Liver (tissue), 9 donors: Measurements from ENCODE around the gene ARHGAP21. TPM values are rescaled to one million over a fixed set of nuclear protein-coding genes. Genes with fewer than 3 reads are reported as not detected.

Experiments used
- DNase-seq: peaks from one replicate; pipeline ENCODE4 v3.0.0-alpha.2; 2017; ENCODE audit warnings: low spot score
- H3K27ac ChIP-seq, 2 donors: one replicate each; pipeline ENCODE4 v1.7.0; 2013; ENCODE audit warnings: inconsistent platforms in 2 of 2, low read length in 2 of 2, control low read depth in 1 of 2, low read depth in 1 of 2, mild to moderate bottlenecking in 1 of 2
- H3K27me3 ChIP-seq, 4 donors: one replicate each; pipeline versions ENCODE4 v1.6.1 to v1.7.0; 2013; ENCODE audit warnings: low read length in 3 of 4, inconsistent platforms in 1 of 4, mild to moderate bottlenecking in 1 of 4, moderate library complexity in 1 of 4; ENCODE audit not compliant: control insufficient read depth in 4 of 4, insufficient read depth in 4 of 4
- H3K36me3 ChIP-seq, 4 donors: one replicate each; pipeline versions ENCODE4 v1.6.1 to v1.7.0; 2013; ENCODE audit warnings: low read length in 3 of 4, mild to moderate bottlenecking in 3 of 4, low read depth in 1 of 4, moderate library complexity in 1 of 4; ENCODE audit not compliant: control insufficient read depth in 4 of 4, insufficient read depth in 3 of 4
- H3K4me1 ChIP-seq, 4 donors: one replicate each; pipeline versions ENCODE4 v1.6.1 to v1.7.0; 2013; ENCODE audit warnings: low read length in 3 of 4, mild to moderate bottlenecking in 3 of 4, moderate library complexity in 1 of 4; ENCODE audit not compliant: control insufficient read depth in 4 of 4, insufficient read depth in 4 of 4
- H3K4me3 ChIP-seq, 3 donors: one replicate each; pipeline versions ENCODE4 v1.6.1 to v1.7.0; 2013; ENCODE audit warnings: low read length in 3 of 3, control low read depth in 1 of 3, low read depth in 1 of 3, mild to moderate bottlenecking in 1 of 3
- H3K9ac ChIP-seq, 2 donors: one replicate each; pipeline ENCODE4 v1.7.0; 2013; ENCODE audit warnings: low read length in 2 of 2, mild to moderate bottlenecking in 2 of 2, moderate library complexity in 2 of 2, control low read depth in 1 of 2, low read depth in 1 of 2
- H3K9me3 ChIP-seq, 4 donors: one replicate each; pipeline versions ENCODE4 v1.6.1 to v1.7.0; 2013; ENCODE audit warnings: low read length in 3 of 4; ENCODE audit not compliant: control insufficient read depth in 4 of 4
- CTCF ChIP-seq: fragments of 150-350 bp; IDR thresholded peaks from 2 replicates; pipeline ENCODE4 v1.5.1; 2017; ENCODE audit warnings: improper control_type of control experiment, low read depth, low read length; ENCODE audit not compliant: missing input control
- EGR1 ChIP-seq, 2 donors: IDR thresholded peaks; 2 replicates each; pipeline ENCODE4 v1.6.1; 2016 to 2018; ENCODE audit warnings: antibody characterized with exemption in 2 of 2, low read depth in 2 of 2
- FOXA1 ChIP-seq: IDR thresholded peaks from 2 replicates; pipeline ENCODE4 v1.6.1; 2016; ENCODE audit warnings: antibody characterized with exemption
- FOXA2 ChIP-seq: IDR thresholded peaks from 2 replicates; pipeline ENCODE4 v1.6.1; 2016; ENCODE audit warnings: antibody characterized with exemption
- GABPA ChIP-seq, 2 donors: IDR thresholded peaks in 1 of 2; conservative IDR thresholded peaks in 1 of 2; 2 replicates each; pipeline ENCODE4 v1.6.1; 2016; ENCODE audit warnings: antibody characterized with exemption in 2 of 2, mild to moderate bottlenecking in 1 of 2, moderate library complexity in 1 of 2
- HNF4A ChIP-seq, 2 donors: conservative IDR thresholded peaks; 2 replicates each; pipeline ENCODE4 v1.6.1; 2016; ENCODE audit warnings: antibody characterized with exemption in 2 of 2, mild to moderate bottlenecking in 2 of 2
- HNF4G ChIP-seq: IDR thresholded peaks from 2 replicates; pipeline ENCODE4 v1.6.1; 2016; ENCODE audit warnings: antibody characterized with exemption
- JUND ChIP-seq, 2 donors: IDR thresholded peaks; 2 replicates each; pipeline ENCODE4 v1.6.1; 2016; ENCODE audit warnings: antibody characterized with exemption in 2 of 2
- RXRA ChIP-seq, 2 donors: IDR thresholded peaks; 2 replicates each; pipeline ENCODE4 v1.6.1; 2017 to 2018; ENCODE audit warnings: antibody characterized with exemption in 2 of 2, mild to moderate bottlenecking in 1 of 2
- SP1 ChIP-seq: IDR thresholded peaks from 2 replicates; pipeline ENCODE4 v1.6.1; 2018; ENCODE audit warnings: antibody characterized with exemption, mild to moderate bottlenecking
- TAF1 ChIP-seq: conservative IDR thresholded peaks from 2 replicates; pipeline ENCODE4 v1.6.1; 2016; ENCODE audit warnings: antibody characterized with exemption, mild to moderate bottlenecking
- YY1 ChIP-seq: IDR thresholded peaks from 2 replicates; pipeline ENCODE4 v1.6.1; 2016; ENCODE audit warnings: antibody characterized with exemption, mild to moderate bottlenecking
- WGBS: extraction: QIAGEN DNeasy Blood & Tissue Kit; methylation state at CpG from one replicate; pipeline ENCODE4 v1.1.7; 2013; 5-methylcytosine and 5-hydroxymethylcytosine counted together
- polyA plus RNA-seq, 2 donors: library from polyadenylated mRNA; stranded (reverse) in 1 of 2; unstranded in 1 of 2; fragments of 200-250 nt in 1 of 2; fragments of >200 nt in 1 of 2; fragmentation: Nextera tagmentation in 1 of 2; extraction: Ambion mirVana in 1 of 2; gene quantifications; one replicate each; pipeline versions ENCODE4 v1.2.1 to v1.2.3, GENCODE V29; 2013 to 2015
- total RNA-seq, 2 donors: library from RNA; depleted of rRNA; stranded (reverse); fragments of >200 nt; gene quantifications; one replicate each; pipeline ENCODE4 v1.2.3, GENCODE V29; 2014
- TF ChIP-seq, protein P1 (sequence below): IDR thresholded peaks from 2 replicates; pipeline ENCODE4 v1.6.1; 2016; ENCODE audit warnings: antibody characterized with exemption
- TF ChIP-seq, protein P2 (sequence below): IDR thresholded peaks from 2 replicates; pipeline ENCODE4 v1.6.1; 2016; ENCODE audit warnings: antibody characterized with exemption, mild to moderate bottlenecking
- TF ChIP-seq, protein P3 (sequence below): IDR thresholded peaks from 2 replicates; pipeline ENCODE4 v1.6.1; 2016; ENCODE audit warnings: antibody characterized with exemption
- donor health status: healthy.
- donor health status: healthy.
- donor health status: healthy.
- donor health status: healthy.
- donor health status: healthy.

ARHGAP21 gene
- total and polyA plus RNA-seq, 4 donors, result 7.8 to 30.6 (median 15.7) TPM

DNA sequence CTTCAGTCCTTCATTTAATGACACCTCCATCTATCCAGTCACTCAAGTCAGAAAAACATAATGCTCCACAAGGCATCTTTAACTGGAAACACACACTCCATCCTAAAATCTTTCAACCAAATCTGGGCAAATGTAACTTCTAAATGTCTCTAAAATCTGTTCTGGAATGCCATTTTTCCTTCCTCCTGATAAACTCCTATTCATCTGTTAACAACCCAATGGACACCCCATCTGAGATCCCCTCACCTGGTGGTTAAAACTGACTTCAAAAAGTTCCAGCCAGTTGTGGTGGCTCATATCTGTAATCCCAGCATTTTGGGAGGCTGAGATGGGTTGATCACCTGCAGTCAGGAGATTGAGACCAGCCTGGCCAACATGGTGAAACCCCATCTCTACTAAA, 78.7 kb downstream of the ARHGAP21 start:
- no peaks in the 10 kb centered on the region for H3K27me3 ChIP-seq
- H3K27ac ChIP-seq, result no peak overlapping the region

GRCh38 chr10:24643679-24644209, 79.9 kb downstream of the ARHGAP21 start:
- no peak for TF ChIP-seq FOXA1
- TF ChIP-seq GABPA (IDR thresholded peaks at IDR 0.05 in 1 of 2, conservative IDR thresholded peaks at IDR 0.05 in 1 of 2), result no peak
- no peak for TF ChIP-seq HNF4A (conservative IDR thresholded peaks at IDR 0.05)
- no peak for TF ChIP-seq HNF4G
- no peak for TF ChIP-seq FOXA2
- no peak for TF ChIP-seq RXRA (IDR thresholded peaks at IDR 0.05)
- TF ChIP-seq, protein P1, sequence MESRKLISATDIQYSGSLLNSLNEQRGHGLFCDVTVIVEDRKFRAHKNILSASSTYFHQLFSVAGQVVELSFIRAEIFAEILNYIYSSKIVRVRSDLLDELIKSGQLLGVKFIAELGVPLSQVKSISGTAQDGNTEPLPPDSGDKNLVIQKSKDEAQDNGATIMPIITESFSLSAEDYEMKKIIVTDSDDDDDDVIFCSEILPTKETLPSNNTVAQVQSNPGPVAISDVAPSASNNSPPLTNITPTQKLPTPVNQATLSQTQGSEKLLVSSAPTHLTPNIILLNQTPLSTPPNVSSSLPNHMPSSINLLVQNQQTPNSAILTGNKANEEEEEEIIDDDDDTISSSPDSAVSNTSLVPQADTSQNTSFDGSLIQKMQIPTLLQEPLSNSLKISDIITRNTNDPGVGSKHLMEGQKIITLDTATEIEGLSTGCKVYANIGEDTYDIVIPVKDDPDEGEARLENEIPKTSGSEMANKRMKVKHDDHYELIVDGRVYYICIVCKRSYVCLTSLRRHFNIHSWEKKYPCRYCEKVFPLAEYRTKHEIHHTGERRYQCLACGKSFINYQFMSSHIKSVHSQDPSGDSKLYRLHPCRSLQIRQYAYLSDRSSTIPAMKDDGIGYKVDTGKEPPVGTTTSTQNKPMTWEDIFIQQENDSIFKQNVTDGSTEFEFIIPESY, result no peak
- TF ChIP-seq JUND (IDR thresholded peaks at IDR 0.05), result no peak
- TF ChIP-seq TAF1, result no peak
- no peak for TF ChIP-seq CTCF
- H3K36me3 ChIP-seq, result no peaks in the 10 kb centered on the region
- peaks cover 0 to 16% (median 11%) of the 10 kb centered on the region in 4 donors for H3K4me1 ChIP-seq
- H3K4me3 ChIP-seq, result no peak overlapping the region
- H3K27me3 ChIP-seq, result no peaks in the 10 kb centered on the region
- 73% methylated on average over 6 of the region's 6 CpGs for WGBS
- DNase-seq, result no peak
- no peaks in the 10 kb centered on the region for H3K9me3 ChIP-seq
- no peak overlapping the region for H3K27ac ChIP-seq
- no peak overlapping the region for H3K9ac ChIP-seq

More for the DNA sequence above, 78.7 kb downstream of the ARHGAP21 start:
- no peak for DNase-seq
- H3K9me3 ChIP-seq, result no peaks in the 10 kb centered on the region
- H3K4me3 ChIP-seq, result no peak overlapping the region
- no peaks in the 10 kb centered on the region for H3K36me3 ChIP-seq
- TF ChIP-seq HNF4A (conservative IDR thresholded peaks at IDR 0.05), result no peak
- peaks cover 0 to 16% (median 11%) of the 10 kb centered on the region in 4 donors for H3K4me1 ChIP-seq
- H3K9ac ChIP-seq, result no peak overlapping the region

DNA sequence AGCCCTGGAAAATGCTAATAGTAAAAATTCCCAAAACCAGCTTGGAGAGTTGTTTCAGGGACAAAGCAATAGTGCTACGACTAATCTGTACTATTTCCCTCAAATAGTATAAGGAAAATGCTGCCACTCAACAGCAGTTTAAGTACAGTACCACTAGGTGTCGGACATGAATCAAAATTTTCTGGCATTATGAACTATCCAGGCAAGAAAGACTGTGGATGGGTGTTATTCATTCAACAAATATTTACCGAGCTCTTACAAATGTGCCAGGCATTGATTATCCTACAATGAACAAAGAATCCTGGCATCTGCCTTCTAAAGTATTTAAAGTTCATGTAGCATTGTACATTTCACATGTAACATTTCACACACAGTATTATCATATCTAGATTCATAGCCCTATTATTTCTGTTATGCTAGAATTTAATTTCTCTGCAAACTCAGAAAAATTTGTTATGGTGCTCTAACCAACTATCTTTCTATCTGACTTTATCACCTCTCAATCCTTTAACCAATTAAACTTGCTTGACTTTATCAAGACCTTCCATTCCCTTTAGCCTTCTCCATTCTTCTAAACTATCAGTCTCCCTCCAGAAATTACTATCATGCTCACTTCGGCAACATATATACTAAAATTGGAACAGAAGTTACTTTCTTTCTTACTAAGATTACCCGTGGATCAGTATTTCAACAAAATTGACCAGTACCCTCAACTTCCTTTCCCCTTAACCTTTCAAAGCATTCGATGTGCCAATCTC, 80.6 kb downstream of the ARHGAP21 start:
- DNase-seq, result no peak
- Histone ChIP-seq H3K9me3 (no peaks in the 10 kb centered on the region), H3K27ac (no peak overlapping the region), H3K27me3 (no peaks in the 10 kb centered on the region), H3K4me3 (no peak overlapping the region), H3K4me1 (peaks cover 0 to 16% (median 11%) of the 10 kb centered on the region in 4 donors), H3K9ac (no peak overlapping the region), H3K36me3 (no peaks in the 10 kb centered on the region)
- WGBS, result 26% methylated on average over 6 of the region's 6 CpGs
- TF ChIP-seq CTCF, result peak; percentile 86
- no peak for TF ChIP-seq EGR1 (IDR thresholded peaks at IDR 0.05; ENCODE audit: low read depth in 2 of 2)
- no peak for TF ChIP-seq FOXA1
- TF ChIP-seq YY1, result peak; percentile 49
- peak in 1 of 2 donors; percentile 54 for TF ChIP-seq JUND (IDR thresholded peaks at IDR 0.05)
- TF ChIP-seq, protein P2, sequence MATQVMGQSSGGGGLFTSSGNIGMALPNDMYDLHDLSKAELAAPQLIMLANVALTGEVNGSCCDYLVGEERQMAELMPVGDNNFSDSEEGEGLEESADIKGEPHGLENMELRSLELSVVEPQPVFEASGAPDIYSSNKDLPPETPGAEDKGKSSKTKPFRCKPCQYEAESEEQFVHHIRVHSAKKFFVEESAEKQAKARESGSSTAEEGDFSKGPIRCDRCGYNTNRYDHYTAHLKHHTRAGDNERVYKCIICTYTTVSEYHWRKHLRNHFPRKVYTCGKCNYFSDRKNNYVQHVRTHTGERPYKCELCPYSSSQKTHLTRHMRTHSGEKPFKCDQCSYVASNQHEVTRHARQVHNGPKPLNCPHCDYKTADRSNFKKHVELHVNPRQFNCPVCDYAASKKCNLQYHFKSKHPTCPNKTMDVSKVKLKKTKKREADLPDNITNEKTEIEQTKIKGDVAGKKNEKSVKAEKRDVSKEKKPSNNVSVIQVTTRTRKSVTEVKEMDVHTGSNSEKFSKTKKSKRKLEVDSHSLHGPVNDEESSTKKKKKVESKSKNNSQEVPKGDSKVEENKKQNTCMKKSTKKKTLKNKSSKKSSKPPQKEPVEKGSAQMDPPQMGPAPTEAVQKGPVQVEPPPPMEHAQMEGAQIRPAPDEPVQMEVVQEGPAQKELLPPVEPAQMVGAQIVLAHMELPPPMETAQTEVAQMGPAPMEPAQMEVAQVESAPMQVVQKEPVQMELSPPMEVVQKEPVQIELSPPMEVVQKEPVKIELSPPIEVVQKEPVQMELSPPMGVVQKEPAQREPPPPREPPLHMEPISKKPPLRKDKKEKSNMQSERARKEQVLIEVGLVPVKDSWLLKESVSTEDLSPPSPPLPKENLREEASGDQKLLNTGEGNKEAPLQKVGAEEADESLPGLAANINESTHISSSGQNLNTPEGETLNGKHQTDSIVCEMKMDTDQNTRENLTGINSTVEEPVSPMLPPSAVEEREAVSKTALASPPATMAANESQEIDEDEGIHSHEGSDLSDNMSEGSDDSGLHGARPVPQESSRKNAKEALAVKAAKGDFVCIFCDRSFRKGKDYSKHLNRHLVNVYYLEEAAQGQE, result no peak
- TF ChIP-seq FOXA2, result peak; percentile 63
- TF ChIP-seq RXRA (IDR thresholded peaks at IDR 0.05), result peak; percentile 36 to 45
- TF ChIP-seq HNF4G, result no peak
- TF ChIP-seq HNF4A (conservative IDR thresholded peaks at IDR 0.05), result peak; percentile 32 to 38
- TF ChIP-seq SP1, result peak; percentile 8
- peak; percentile 15 for TF ChIP-seq TAF1
- no peak for TF ChIP-seq GABPA (IDR thresholded peaks at IDR 0.05 in 1 of 2, conservative IDR thresholded peaks at IDR 0.05 in 1 of 2)
- TF ChIP-seq, protein P3, sequence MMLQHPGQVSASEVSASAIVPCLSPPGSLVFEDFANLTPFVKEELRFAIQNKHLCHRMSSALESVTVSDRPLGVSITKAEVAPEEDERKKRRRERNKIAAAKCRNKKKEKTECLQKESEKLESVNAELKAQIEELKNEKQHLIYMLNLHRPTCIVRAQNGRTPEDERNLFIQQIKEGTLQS, result no peak
